NCI-H187 (cell line): ENCODE measurements around the gene PSMD14.

Source experiments
- DNase-seq, 2 experiments: peaks; one replicate each; lab custom pipeline; 2025; lab: John Stamatoyannopoulos, UW

The PSMD14 gene

GRCh38 chr2:161384864-161385263, 76.6 kb downstream of the PSMD14 start:
- no peak for DNase-seq

DNA sequence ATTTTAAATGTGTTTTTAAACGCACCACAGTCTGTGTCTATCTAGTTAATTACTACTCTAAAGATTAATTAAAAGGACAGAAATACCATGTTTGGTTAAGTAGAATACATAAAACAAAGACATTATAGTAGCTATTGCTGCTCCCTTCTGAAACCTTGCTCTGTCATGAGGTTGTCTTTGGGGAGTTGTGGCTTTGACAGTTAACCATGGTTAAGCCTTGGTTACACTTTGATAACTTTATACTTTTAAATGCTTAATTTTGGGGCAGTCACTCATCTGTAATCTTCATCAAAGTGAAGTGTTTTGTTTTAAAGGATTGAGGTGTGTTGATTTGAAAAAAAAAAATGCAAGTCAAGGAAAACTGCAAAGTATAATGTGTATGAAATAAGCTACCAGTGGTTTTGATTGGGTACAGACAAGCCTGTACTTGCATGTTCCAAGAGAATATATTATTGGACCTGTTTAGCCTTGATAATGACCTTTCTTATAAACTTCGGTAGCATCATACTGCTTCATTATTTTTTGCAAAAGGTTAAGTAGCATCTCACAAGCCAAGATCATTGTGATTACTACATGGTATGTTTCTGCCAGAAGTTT, 78.1 kb downstream of the PSMD14 start:
- no peak for DNase-seq

DNA sequence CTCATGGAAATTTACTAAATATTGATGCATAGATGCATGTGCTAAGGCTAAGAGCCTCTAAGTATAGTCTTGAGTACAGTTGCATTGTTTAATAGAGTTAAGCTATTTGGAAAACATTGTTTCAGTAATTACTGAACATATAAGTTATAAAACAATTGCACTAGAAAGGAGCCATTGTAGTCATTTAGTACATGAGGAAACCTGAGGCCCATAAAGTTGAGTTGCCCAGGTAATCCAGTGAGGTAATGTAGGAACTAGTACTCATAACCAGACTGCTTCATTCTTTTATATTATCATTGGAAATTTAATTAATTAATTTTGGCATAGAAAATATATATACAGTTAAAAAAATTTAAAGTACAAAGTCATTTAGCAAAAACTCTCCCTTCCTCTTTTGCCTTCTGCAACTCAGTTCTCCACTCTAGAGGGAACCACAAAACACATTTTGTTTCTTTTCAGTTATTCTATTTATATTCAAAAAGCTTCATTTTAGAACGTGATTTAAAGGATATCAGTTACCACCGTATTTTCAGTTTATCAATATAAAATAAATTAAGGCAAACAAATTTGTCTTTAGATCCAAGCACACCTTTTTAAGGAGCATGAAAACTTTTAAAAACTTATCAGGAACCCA, 80.0 kb downstream of the PSMD14 start:
- DNase-seq: no peak

DNA sequence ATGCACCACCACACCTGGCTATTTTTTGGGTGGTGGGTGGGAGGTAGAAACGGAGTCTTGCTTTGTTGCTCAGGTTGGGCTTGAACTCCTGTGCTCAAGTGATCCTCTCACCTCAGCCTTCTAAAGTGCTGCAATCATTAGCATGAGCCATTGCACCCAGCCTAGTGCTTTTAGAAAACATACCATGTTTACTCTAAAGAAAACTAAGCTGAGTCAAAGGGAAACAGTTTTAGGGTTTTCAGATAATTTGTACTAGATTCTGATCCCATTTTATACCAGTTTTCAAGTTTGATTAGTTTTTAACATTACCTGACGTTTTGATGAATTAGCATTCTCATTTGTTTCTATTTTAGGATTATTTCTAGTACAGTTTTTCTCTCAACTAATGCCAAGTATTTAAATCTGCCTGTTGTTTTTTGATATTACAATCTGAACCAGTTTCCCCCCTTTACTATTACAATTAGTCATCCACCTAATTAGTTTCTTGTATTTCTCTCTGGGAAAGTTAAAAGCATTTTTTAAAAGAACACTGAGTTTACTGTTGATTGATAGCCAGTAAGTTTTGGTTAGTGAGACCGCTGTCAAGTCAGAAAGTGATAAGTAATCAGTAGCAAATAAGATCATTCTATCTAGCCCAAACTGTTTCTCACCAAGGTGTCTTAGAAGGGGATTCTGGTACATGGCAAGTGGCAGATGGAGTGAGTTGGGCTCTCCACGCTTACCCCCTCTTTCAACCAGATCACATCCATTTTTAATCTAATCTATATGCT, 83.7 kb downstream of the PSMD14 start:
- DNase-seq: no peak

GRCh38 chr2:161400076-161400475, 91.9 kb downstream of the PSMD14 start:
- DNase-seq: no peak

GRCh38 chr2:161402297-161402696, 94.1 kb downstream of the PSMD14 start:
- DNase-seq: no peak

- DNase-seq: no peak
Observed at GRCh38 chr2:161406316-161406715, 98.1 kb downstream of the PSMD14 start.

GRCh38 chr2:161407597-161407996, 99.4 kb downstream of the PSMD14 start:
- no peak for DNase-seq

- no peak for DNase-seq
Observed at GRCh38 chr2:161409308-161409907, 101.2 kb downstream of the PSMD14 start.

- no peak for DNase-seq
Observed at GRCh38 chr2:161412346-161412745, 104.1 kb downstream of the PSMD14 start.

GRCh38 chr2:161414042-161415033, 106.1 kb downstream of the PSMD14 start:
- no peak for DNase-seq

DNA sequence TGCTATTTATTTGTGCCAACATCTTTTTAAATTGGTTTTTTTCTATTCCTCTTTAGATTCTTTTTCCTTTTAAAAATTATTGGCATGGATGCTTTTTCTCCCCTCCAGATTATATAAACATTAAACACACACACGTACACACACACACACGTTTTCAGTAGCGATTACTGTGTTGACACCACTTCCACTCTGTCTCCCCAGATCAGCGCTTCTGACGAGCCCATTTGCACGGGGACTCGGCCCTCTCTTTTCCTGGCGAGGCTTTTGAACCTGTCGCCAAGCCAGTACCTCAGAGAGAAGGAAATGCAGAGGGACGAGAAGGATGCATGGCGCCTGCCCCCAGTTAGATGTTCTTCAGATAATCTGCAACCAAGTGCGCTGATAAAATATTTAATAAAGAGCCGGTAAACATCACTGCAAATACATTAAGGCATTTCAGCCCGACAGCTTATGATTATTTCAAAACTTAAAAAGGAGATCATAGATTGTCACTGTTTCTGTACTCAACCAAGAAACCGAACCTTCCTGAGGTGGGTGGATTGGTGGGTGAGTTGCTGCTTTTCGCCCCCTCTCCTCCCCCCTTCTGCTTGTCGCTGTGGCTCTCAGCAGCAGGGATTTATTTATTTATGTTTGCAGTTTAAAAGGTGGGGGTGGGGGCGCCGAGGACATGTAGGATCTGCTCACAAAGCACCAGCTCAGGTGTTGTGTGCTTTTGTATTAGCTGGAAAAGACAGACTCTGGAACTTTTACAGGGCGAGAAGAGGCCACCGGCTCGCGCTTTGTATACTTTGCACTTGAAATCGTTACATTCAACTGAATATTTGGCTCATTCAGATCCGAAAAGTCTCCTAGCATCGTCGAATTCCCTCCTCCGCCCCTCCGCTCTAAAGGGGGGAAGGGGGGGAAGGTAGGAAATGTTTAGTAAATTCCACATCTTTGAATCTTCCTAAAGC, 107.1 kb downstream of the PSMD14 start:
- no peak for DNase-seq

DNA sequence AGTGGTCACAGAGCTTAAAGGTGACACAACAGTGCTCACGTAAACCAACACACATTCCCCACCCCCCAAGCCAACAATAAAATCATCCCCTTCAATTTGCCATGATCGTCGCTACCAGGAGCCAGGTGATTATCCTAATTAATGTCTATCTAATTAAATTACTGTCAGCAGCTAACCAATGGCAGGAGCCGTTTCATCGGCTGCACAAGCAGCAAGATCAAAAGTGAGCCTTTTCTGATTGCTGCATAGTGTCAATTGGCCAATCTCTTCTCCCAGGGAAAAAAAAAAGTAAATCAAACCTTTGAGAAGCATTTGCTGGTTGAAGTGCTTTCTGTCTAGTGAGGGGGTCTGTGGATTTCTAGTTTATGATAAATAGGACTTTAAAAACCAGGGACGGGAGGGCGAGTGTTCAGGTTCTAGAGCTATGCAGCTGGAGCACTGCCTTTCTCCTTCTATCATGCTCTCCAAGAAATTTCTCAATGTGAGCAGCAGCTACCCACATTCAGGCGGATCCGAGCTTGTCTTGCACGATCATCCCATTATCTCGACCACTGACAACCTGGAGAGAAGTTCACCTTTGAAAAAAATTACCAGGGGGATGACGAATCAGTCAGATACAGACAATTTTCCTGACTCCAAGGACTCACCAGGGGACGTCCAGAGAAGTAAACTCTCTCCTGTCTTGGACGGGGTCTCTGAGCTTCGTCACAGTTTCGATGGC, 107.9 kb downstream of the PSMD14 start, which contains the start of gene TBR1:
TBR1 (plus strand) TSS at position 311 of the 721 bp plus-strand sequence; CDS start at position 425, 114 bp downstream.
- DNase-seq: no peak

DNA sequence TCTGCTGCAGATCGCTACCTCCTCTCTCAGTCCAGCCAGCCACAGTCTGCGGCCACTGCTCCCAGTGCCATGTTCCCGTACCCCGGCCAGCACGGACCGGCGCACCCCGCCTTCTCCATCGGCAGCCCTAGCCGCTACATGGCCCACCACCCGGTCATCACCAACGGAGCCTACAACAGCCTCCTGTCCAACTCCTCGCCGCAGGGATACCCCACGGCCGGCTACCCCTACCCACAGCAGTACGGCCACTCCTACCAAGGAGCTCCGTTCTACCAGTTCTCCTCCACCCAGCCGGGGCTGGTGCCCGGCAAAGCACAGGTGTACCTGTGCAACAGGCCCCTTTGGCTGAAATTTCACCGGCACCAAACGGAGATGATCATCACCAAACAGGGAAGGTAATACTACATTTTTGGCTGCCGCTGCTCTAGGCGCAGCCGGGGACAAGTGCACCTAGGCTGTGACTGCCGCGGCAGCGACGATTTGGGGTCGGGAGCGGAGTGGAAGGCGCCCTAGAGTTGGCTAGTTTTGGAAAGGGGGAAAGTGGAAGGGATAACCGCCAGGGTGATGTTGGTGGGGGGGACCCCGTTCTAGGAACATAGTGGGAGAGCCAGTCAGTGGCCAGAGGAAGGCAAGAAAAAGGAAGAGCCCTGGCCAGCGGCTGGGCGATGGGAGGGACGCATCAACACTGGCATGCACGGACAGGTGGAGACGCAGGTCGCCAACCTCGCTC, 108.6 kb downstream of the PSMD14 start:
- no peak for DNase-seq

DNA sequence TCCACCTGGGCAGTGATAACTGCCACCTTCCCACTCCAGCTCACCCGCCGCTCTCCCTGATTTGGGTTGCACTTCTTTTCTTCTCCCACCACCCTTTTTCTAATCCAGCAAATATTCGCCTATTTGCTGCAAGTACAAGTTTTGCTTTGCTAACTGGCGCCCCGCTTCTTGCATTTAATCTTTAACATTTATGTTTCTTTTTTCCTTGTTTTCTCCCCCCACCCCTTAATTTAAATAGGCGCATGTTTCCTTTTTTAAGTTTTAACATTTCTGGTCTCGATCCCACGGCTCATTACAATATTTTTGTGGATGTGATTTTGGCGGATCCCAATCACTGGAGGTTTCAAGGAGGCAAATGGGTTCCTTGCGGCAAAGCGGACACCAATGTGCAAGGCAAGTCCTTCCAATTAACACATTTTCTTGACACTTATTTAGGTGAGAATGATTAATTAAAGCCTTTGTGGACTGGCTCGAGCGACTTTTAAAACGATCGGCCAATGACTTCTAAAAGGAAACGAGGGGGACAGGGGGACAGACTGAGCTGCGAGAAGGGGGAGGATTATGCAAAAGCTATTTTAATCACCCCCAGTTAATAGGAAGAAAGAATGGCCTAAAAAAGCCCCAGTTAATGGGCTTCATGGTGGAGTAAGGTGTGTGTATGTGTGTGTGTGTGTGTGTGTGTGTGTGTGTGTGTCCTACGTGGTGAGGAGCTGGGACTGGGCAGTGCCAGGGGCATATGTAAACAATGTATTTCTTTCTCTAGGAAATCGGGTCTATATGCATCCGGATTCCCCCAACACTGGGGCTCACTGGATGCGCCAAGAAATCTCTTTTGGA, 109.4 kb downstream of the PSMD14 start:
- no peak for DNase-seq

GRCh38 chr2:161418275-161418714, 110.1 kb downstream of the PSMD14 start:
- no peak for DNase-seq

DNA sequence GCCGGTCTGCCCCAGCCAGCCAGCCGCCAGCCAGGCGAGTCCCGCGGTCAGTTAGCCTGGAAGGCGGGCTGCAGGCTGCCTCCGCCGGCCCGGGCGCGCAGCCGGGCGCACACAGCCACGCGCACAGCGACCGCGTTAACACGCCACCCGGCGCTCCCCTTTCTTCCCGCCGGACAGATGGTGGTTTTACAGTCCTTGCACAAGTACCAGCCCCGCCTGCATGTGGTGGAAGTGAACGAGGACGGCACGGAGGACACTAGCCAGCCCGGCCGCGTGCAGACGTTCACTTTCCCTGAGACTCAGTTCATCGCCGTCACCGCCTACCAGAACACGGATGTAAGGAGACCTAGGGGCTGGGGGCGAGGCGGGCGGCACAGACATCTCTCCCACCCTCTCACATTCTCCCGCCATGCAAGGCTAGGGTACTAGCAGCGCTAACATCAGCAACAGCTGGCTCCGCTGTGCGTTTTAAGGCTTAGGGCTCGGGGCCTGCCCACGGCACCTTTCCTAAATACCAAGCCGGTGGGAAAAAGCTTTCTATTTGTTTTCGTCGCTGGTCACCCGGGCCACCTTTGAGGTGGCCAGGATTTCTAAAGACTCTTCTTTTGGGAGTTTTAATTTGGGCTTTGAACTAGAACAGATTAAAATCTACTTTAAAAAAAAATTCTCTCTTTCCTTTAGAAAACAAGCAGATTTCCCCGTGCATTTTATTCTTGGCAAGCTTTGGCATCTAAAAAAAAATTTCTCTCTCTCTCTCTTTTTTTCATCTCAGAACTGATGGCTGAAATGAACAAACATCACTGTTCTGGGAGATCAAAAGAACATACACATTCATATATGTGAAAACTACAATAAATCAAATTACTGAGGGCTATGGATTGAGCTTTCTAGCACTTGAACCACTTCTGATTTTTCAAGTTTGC, 110.8 kb downstream of the PSMD14 start:
- DNase-seq: no peak
